ENCODE measurements around the gene SREK1. TPM values are rescaled to one million over a fixed set of nuclear protein-coding genes. Genes with fewer than 3 reads are reported as not detected.

The SREK1 gene
- total RNA-seq (ENCODE audit: unreplicated experiment), result 68.2 TPM
- long read RNA-seq, full-length matches to known transcripts, result 3 of 41 reads
- long read RNA-seq, partial matches to known transcripts, result 37 of 41 reads
- long read RNA-seq, other reads (novel, unspliced or antisense), result 1 of 41 reads

GRCh38 chr5:66144074-66144833 lies at the start of gene SREK1:
Gene SREK1 (plus strand): TSS chr5:66144300. CDS start chr5:66144377, 77 bp downstream.
- TF ChIP-seq, protein P1, sequence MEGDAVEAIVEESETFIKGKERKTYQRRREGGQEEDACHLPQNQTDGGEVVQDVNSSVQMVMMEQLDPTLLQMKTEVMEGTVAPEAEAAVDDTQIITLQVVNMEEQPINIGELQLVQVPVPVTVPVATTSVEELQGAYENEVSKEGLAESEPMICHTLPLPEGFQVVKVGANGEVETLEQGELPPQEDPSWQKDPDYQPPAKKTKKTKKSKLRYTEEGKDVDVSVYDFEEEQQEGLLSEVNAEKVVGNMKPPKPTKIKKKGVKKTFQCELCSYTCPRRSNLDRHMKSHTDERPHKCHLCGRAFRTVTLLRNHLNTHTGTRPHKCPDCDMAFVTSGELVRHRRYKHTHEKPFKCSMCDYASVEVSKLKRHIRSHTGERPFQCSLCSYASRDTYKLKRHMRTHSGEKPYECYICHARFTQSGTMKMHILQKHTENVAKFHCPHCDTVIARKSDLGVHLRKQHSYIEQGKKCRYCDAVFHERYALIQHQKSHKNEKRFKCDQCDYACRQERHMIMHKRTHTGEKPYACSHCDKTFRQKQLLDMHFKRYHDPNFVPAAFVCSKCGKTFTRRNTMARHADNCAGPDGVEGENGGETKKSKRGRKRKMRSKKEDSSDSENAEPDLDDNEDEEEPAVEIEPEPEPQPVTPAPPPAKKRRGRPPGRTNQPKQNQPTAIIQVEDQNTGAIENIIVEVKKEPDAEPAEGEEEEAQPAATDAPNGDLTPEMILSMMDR (IDR thresholded peaks at IDR 0.05; ENCODE audit: unreplicated experiment), result no peak
- H3K4me3 Mint-ChIP-seq (ENCODE audit: unreplicated experiment), result peak within 1 kb of the TSS; percentile 98
- H3K36me3 Mint-ChIP-seq (ENCODE audit: low read depth, unreplicated experiment), result no peaks in the 10 kb centered on the region
- H3K4me1 Mint-ChIP-seq (ENCODE audit: unreplicated experiment), result peaks cover 19% of the 10 kb centered on the region
- H3K9me3 Mint-ChIP-seq (ENCODE audit: unreplicated experiment), result no peaks in the 10 kb centered on the region
- H3K27me3 Mint-ChIP-seq (ENCODE audit: unreplicated experiment), result peaks cover 8% of the 10 kb centered on the region
- peak; percentile 92 for DNase-seq (ENCODE audit: low spot score)
- peak within 1 kb of the TSS; percentile 99 for H3K27ac Mint-ChIP-seq (ENCODE audit: unreplicated experiment)

GRCh38 chr5:66100851-66101250 lies 43.2 kb upstream of the SREK1 start:
- Mint-ChIP-seq H3K4me1 (ENCODE audit: unreplicated experiment) (no peaks in the 10 kb centered on the region), H3K36me3 (ENCODE audit: low read depth, unreplicated experiment) (peaks cover 65% of the 10 kb centered on the region), H3K27ac (ENCODE audit: unreplicated experiment) (no peak overlapping the region), H3K27me3 (ENCODE audit: unreplicated experiment) (peaks cover 8% of the 10 kb centered on the region), H3K4me3 (ENCODE audit: unreplicated experiment) (no peak overlapping the region), H3K9me3 (ENCODE audit: unreplicated experiment) (peaks cover 56% of the 10 kb centered on the region)
- DNase-seq (ENCODE audit: low spot score), result no peak
- TF ChIP-seq, protein P1 (IDR thresholded peaks at IDR 0.05; ENCODE audit: unreplicated experiment), result no peak

- H3K4me3 Mint-ChIP-seq (ENCODE audit: unreplicated experiment), result no peak overlapping the region
- peaks cover 9% of the 10 kb centered on the region for H3K36me3 Mint-ChIP-seq (ENCODE audit: low read depth, unreplicated experiment)
- no peak overlapping the region for H3K27ac Mint-ChIP-seq (ENCODE audit: unreplicated experiment)
- H3K4me1 Mint-ChIP-seq (ENCODE audit: unreplicated experiment), result no peaks in the 10 kb centered on the region
- TF ChIP-seq, protein P1 (IDR thresholded peaks at IDR 0.05; ENCODE audit: unreplicated experiment), result no peak
- no peak for DNase-seq (ENCODE audit: low spot score)
- peaks cover 15% of the 10 kb centered on the region for H3K9me3 Mint-ChIP-seq (ENCODE audit: unreplicated experiment)
- peaks cover 9% of the 10 kb centered on the region for H3K27me3 Mint-ChIP-seq (ENCODE audit: unreplicated experiment)
These were observed 30.9 kb upstream of the SREK1 start for GRCh38 chr5:66113160-66113559.

GRCh38 chr5:66118304-66118703 lies 25.8 kb upstream of the SREK1 start:
- Mint-ChIP-seq H3K27me3 (ENCODE audit: unreplicated experiment) (peaks cover 2% of the 10 kb centered on the region), H3K4me3 (ENCODE audit: unreplicated experiment) (no peak overlapping the region), H3K4me1 (ENCODE audit: unreplicated experiment) (no peaks in the 10 kb centered on the region), H3K9me3 (ENCODE audit: unreplicated experiment) (no peaks in the 10 kb centered on the region), H3K27ac (ENCODE audit: unreplicated experiment) (no peak overlapping the region), H3K36me3 (ENCODE audit: low read depth, unreplicated experiment) (no peaks in the 10 kb centered on the region)
- DNase-seq (ENCODE audit: low spot score), result no peak
- TF ChIP-seq, protein P1 (IDR thresholded peaks at IDR 0.05; ENCODE audit: unreplicated experiment), result no peak

- no peaks in the 10 kb centered on the region for H3K36me3 Mint-ChIP-seq (ENCODE audit: low read depth, unreplicated experiment)
- no peaks in the 10 kb centered on the region for H3K27me3 Mint-ChIP-seq (ENCODE audit: unreplicated experiment)
- no peaks in the 10 kb centered on the region for H3K9me3 Mint-ChIP-seq (ENCODE audit: unreplicated experiment)
- TF ChIP-seq, protein P1 (IDR thresholded peaks at IDR 0.05; ENCODE audit: unreplicated experiment), result no peak
- DNase-seq (ENCODE audit: low spot score), result no peak
- no peak overlapping the region for H3K27ac Mint-ChIP-seq (ENCODE audit: unreplicated experiment)
- no peaks in the 10 kb centered on the region for H3K4me1 Mint-ChIP-seq (ENCODE audit: unreplicated experiment)
- no peak overlapping the region for H3K4me3 Mint-ChIP-seq (ENCODE audit: unreplicated experiment)
These were observed 21.6 kb upstream of the SREK1 start for GRCh38 chr5:66122379-66123034.
